ENCODE data around the gene PIAS4. TPM values are rescaled to one million over a fixed set of nuclear protein-coding genes. Genes with fewer than 3 reads are reported as not detected.
A peak's percentile ranks its signal among the peaks of the same experiment; 100 is the strongest.

The PIAS4 gene
- total RNA-seq, 3 donors from 2014 or later: 9.4 to 17.0 (median 15.7) TPM

- peak overlapping the region; percentile 91 to 99 for H3K27ac ChIP-seq
- intact Hi-C loops (cut with DNase I; ENCODE audit: low total_unique reads): no loop called here
Measured at GRCh38 chr19:3968556-3969434, 38.7 kb upstream of the PIAS4 start.

GRCh38 chr19:3969435-3970312 lies 37.9 kb upstream of the PIAS4 start:
- Histone ChIP-seq H3K27me3 (no peaks in the 10 kb centered on the region), H3K4me3 (peak overlapping the region; percentile 82 to 99 (median 96)), H3K9me3 (no peaks in the 10 kb centered on the region), H3K4me1 (peaks cover 6 to 18% of the 10 kb centered on the region in 2 donors), H3K27ac (peak overlapping the region; percentile 91 to 99), H3K36me3 (no peaks in the 10 kb centered on the region)
- intact Hi-C loops (cut with DNase I; ENCODE audit: low total_unique reads): no loop called here
- DNase-seq (ENCODE audit: low spot score in 2 of 2): peak in 1 of 2 donors; percentile 76
- TF ChIP-seq CTCF (IDR thresholded peaks at IDR 0.05) (peak in 1 of 3 donors; percentile 19), POLR2A (IDR thresholded peaks at IDR 0.05) (no peak), POLR2AphosphoS5 (IDR thresholded peaks at IDR 0.05) (peak in 2 of 3 donors; percentile 7 to 36)

More at GRCh38 chr19:3968556-3969434, 38.7 kb upstream of the PIAS4 start:
- H3K27me3 ChIP-seq: no peaks in the 10 kb centered on the region
- no peaks in the 10 kb centered on the region for H3K36me3 ChIP-seq
- H3K9me3 ChIP-seq: no peaks in the 10 kb centered on the region
- H3K4me3 ChIP-seq: peak overlapping the region; percentile 82 to 99 (median 96)
- peaks cover 6 to 18% of the 10 kb centered on the region in 2 donors for H3K4me1 ChIP-seq
- TF ChIP-seq POLR2AphosphoS5 (IDR thresholded peaks at IDR 0.05) (peak in 2 of 3 donors; percentile 74 to 85), POLR2A (IDR thresholded peaks at IDR 0.05) (no peak)
- DNase-seq (ENCODE audit: low spot score in 2 of 2): peak; percentile 88 to 97

- intact Hi-C loops (cut with DNase I; ENCODE audit: low total_unique reads): no loop called here
Measured at GRCh38 chr19:3970313-3970807, 37.2 kb upstream of the PIAS4 start.

GRCh38 chr19:3970808-3971598 lies 36.5 kb upstream of the PIAS4 start, which contains the start of gene DAPK3:
Gene DAPK3, minus strand, starts transcription at chr19:3971099. Its CDS starts 1,364 bp downstream, at chr19:3969735.
- Histone ChIP-seq H3K9me3 (no peaks in the 10 kb centered on the region), H3K4me3 (peak within 1 kb of the TSS; percentile 82 to 99 (median 96)), H3K27me3 (no peaks in the 10 kb centered on the region), H3K27ac (peak within 1 kb of the TSS; percentile 91 to 99), H3K36me3 (no peaks in the 10 kb centered on the region), H3K4me1 (peaks cover 6 to 18% of the 10 kb centered on the region in 2 donors)
- TF ChIP-seq POLR2A (IDR thresholded peaks at IDR 0.05): peak; percentile 62
- peak; percentile 58 to 72 (median 61) for TF ChIP-seq POLR2AphosphoS5 (IDR thresholded peaks at IDR 0.05)
- peak in 2 of 3 donors; percentile 6 to 37 for TF ChIP-seq CTCF (IDR thresholded peaks at IDR 0.05)
- DNase-seq (ENCODE audit: low spot score in 2 of 2): peak; percentile 98 to 99
- intact Hi-C loops (cut with DNase I; ENCODE audit: low total_unique reads): no loop called here

More at GRCh38 chr19:3970313-3970807, 37.2 kb upstream of the PIAS4 start:
- H3K36me3 ChIP-seq: no peaks in the 10 kb centered on the region
- H3K4me1 ChIP-seq: peaks cover 6 to 18% of the 10 kb centered on the region in 2 donors
- DNase-seq (ENCODE audit: low spot score in 2 of 2): no peak
- TF ChIP-seq POLR2A (IDR thresholded peaks at IDR 0.05) (no peak), CTCF (IDR thresholded peaks at IDR 0.05) (no peak), POLR2AphosphoS5 (IDR thresholded peaks at IDR 0.05) (no peak)
- H3K27ac ChIP-seq: peak overlapping the region; percentile 91 to 99
- H3K4me3 ChIP-seq: peak overlapping the region; percentile 82 to 99 (median 96)
- H3K27me3 ChIP-seq: no peaks in the 10 kb centered on the region
- no peaks in the 10 kb centered on the region for H3K9me3 ChIP-seq
